Adrenal gland (tissue), 5 donors: Measurements from ENCODE around the gene ZNF41.

ENCODE experiments used
- POLR2A ChIP-seq, 2 donors: fragments of 450-650 bp; IDR thresholded peaks; one replicate each; pipeline ENCODE4 v1.6.1; 2017; ENCODE audit warnings: antibody characterized with exemption in 2 of 2, mild to moderate bottlenecking in 2 of 2, moderate library complexity in 1 of 2
- TF ChIP-seq, protein P1 (sequence below), 6 experiments: fragments of 450-650 bp in 4 of 6; fragments of 200-600 bp in 2 of 6; sonication (generic) in 1 of 6; IDR thresholded peaks; 1 replicate in 5 of 6; 2 replicates in 1 of 6; pipeline versions ENCODE4 v1.5.1 to v1.8.0; 2016 to 2021; ENCODE audit warnings: antibody characterized with exemption in 6 of 6, mild to moderate bottlenecking in 2 of 6, moderate library complexity in 1 of 6
- donor health status: DM: no; HTN: no; CAD: no.

- TF ChIP-seq, protein P1, sequence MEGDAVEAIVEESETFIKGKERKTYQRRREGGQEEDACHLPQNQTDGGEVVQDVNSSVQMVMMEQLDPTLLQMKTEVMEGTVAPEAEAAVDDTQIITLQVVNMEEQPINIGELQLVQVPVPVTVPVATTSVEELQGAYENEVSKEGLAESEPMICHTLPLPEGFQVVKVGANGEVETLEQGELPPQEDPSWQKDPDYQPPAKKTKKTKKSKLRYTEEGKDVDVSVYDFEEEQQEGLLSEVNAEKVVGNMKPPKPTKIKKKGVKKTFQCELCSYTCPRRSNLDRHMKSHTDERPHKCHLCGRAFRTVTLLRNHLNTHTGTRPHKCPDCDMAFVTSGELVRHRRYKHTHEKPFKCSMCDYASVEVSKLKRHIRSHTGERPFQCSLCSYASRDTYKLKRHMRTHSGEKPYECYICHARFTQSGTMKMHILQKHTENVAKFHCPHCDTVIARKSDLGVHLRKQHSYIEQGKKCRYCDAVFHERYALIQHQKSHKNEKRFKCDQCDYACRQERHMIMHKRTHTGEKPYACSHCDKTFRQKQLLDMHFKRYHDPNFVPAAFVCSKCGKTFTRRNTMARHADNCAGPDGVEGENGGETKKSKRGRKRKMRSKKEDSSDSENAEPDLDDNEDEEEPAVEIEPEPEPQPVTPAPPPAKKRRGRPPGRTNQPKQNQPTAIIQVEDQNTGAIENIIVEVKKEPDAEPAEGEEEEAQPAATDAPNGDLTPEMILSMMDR (IDR thresholded peaks at IDR 0.05) = no peak
- TF ChIP-seq POLR2A (IDR thresholded peaks at IDR 0.05) = no peak
Measured at GRCh38 chrX:47452112-47452511, 30.9 kb downstream of the ZNF41 start.
